VCaP (cell line): ENCODE results near the gene TRIM34.
"Not testable (repeated sequence)": the region's sequence is repeated elsewhere in the genome, so short reads cannot be mapped to it uniquely, and the experiment has no call there.

Source experiments
- H3K27ac ChIP-seq: fragments of 450-650 bp; 2 replicates; pipeline ENCODE4 v1.5.1; 2017
- CTCF ChIP-seq: fragments of 450-650 bp; conservative IDR thresholded peaks from 2 replicates; pipeline ENCODE4 v1.5.1; 2017; ENCODE audit warnings: mild to moderate bottlenecking, moderate library complexity

The TRIM34 gene

GRCh38 chr11:5688482-5688881 lies 63.7 kb downstream of the TRIM34 start:
- H3K27ac ChIP-seq: no peak overlapping the region
- no peak for TF ChIP-seq CTCF

GRCh38 chr11:5689551-5689983 lies 64.8 kb downstream of the TRIM34 start, which contains the start of gene TRIM22:
Gene TRIM22 (plus strand): TSS chr11:5689790. CDS start chr11:5696233, 6,443 bp downstream.
- H3K27ac ChIP-seq: no peak within 1 kb of the TSS
- TF ChIP-seq CTCF: no peak

DNA sequence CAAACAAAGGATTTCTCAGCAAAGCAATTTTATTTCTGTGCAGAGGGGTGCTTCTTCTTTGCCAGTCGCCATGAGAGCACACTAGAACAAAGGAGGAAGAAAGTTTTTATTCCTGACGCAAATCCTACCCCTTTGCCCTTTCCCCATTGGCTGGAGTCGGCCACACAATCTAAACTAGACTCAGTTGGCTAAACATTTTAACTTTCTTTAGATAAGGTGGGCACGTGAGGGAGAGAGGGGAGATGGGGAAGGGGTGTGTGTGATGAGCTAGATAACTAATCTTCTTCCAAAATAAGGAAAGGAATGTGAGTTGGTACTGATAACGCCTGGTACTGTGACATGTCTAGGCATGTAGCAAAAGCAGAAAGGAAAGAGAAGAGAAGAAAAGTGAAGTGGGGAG lies 65.4 kb downstream of the TRIM34 start:
- TF ChIP-seq CTCF: no peak
- no peak overlapping the region for H3K27ac ChIP-seq

GRCh38 chr11:5690736-5691135 lies 65.9 kb downstream of the TRIM34 start:
- H3K27ac ChIP-seq: no peak overlapping the region
- TF ChIP-seq CTCF: no peak

GRCh38 chr11:5691238-5691963 lies 66.6 kb downstream of the TRIM34 start:
- H3K27ac ChIP-seq: not testable (repeated sequence)

- TF ChIP-seq CTCF: no peak
- no peak overlapping the region for H3K27ac ChIP-seq
Observed at GRCh38 chr11:5691964-5692361, 67.2 kb downstream of the TRIM34 start.
